Measurements from ENCODE around the gene UNC13D. TPM values are rescaled to one million over a fixed set of nuclear protein-coding genes. Genes with fewer than 3 reads are reported as not detected.

UNC13D gene
- total RNA-seq, 1 experiment from 2014 or later: 20.2 TPM

DNA sequence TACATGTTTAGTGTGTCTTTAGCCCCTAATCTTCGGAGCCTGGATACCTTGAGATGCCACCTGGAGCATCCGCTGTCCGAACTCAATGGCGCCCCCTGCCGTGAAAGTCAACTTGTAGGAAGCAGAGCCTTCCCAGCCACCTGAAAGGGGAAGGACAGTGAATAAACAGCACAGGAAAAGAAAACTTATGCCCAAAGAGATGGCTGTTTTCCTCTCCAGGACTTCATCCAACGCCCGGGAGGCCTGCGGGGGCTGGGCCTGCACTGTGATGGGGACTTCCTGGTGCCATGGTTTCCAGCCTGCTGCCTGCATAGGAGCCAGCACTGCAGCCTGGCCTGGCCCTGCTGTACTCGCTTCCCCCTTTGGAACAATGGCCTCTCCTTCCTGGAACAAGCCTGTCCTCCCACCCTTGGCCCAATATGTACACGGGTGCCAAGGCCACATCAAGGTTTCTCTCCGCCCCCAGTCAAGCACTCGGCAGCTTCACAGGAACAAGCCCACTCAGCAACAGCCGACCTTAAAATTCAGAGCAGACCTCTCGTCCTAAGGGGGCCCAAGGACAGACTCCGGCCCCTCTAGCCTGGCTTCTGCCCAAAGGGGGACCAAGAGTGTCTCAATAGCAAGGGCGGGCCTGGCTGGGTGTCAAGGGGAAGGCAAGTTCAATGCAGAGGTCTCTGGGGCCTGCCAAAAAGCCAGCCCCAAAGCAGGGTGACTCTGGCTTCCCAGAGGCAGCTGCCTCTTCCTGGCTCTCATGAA, 4.5 kb upstream of the UNC13D start:
- CTCF ChIA-PET: interaction anchor here (0.9 to 2.9 kb wide), 7 partner anchors 8 to 84 kb away, joined by 3 to 10 read pairs (median 3); partner anchors contain the start of gene GALK1
- POLR2A ChIA-PET: no interaction called here
- TF ChIP-seq, protein P1, sequence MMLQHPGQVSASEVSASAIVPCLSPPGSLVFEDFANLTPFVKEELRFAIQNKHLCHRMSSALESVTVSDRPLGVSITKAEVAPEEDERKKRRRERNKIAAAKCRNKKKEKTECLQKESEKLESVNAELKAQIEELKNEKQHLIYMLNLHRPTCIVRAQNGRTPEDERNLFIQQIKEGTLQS (IDR thresholded peaks at IDR 0.05): no peak
- TF ChIP-seq EZH2phosphoT487 (IDR thresholded peaks at IDR 0.05; ENCODE audit: borderline replicate concordance) (no peak), RAD21 (IDR thresholded peaks at IDR 0.05; ENCODE audit: low read depth) (no peak; the same call in 1 of the 2 replicates), JUND (IDR thresholded peaks at IDR 0.05) (no peak), EZH2 (IDR thresholded peaks at IDR 0.05) (no peak), SRF (IDR thresholded peaks at IDR 0.05; ENCODE audit: low read depth) (no peak)
- TF ChIP-seq, protein P2, sequence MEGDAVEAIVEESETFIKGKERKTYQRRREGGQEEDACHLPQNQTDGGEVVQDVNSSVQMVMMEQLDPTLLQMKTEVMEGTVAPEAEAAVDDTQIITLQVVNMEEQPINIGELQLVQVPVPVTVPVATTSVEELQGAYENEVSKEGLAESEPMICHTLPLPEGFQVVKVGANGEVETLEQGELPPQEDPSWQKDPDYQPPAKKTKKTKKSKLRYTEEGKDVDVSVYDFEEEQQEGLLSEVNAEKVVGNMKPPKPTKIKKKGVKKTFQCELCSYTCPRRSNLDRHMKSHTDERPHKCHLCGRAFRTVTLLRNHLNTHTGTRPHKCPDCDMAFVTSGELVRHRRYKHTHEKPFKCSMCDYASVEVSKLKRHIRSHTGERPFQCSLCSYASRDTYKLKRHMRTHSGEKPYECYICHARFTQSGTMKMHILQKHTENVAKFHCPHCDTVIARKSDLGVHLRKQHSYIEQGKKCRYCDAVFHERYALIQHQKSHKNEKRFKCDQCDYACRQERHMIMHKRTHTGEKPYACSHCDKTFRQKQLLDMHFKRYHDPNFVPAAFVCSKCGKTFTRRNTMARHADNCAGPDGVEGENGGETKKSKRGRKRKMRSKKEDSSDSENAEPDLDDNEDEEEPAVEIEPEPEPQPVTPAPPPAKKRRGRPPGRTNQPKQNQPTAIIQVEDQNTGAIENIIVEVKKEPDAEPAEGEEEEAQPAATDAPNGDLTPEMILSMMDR (IDR thresholded peaks at IDR 0.05 in 2 of 3, conservative IDR thresholded peaks at IDR 0.05 in 1 of 3; ENCODE audit: borderline replicate concordance in 1 of 3, insufficient read depth in 1 of 3, low read depth in 2 of 3, low read length in 2 of 3): peak; percentile 81 to 99 (median 98)
- H3K27ac ChIP-seq (ENCODE audit: low read depth, low read length): peak overlapping the region; percentile 3; the same call in 1 of the 2 replicates
- peaks cover 9% of the 10 kb centered on the region; the same call in 1 of the 2 replicates for H3K79me2 ChIP-seq (ENCODE audit: insufficient read depth, low read length)
- H4K20me1 ChIP-seq (ENCODE audit: insufficient read depth): no peaks in the 10 kb centered on the region
- H3K27me3 ChIP-seq (ENCODE audit: insufficient read depth, low read length): no peaks in the 10 kb centered on the region
- H3K4me3 ChIP-seq (replicated peaks in 1 of 2; ENCODE audit: low read depth in 1 of 2, low read length in 2 of 2): no peak overlapping the region
- intact Hi-C loops (cut with micrococcal nuclease): no loop called here
- DNase-seq (ENCODE audit: low read depth, low spot score): peak; percentile 64
- H3K9ac ChIP-seq (ENCODE audit: low read length): 0 out of 2 replicates have a peak overlapping the region, but pooled peaks have one; percentile 4
- H3K4me2 ChIP-seq (ENCODE audit: low read length): 0 out of 2 replicates have a peak overlapping the region, but pooled peaks have one; percentile 1
- H3K36me3 ChIP-seq (ENCODE audit: control insufficient read depth in 1 of 2, insufficient read depth in 2 of 2, low read length in 2 of 2): peaks cover 25 to 27% of the 10 kb centered on the region in 2 experiments; a peak in 3 of 4 replicates
- peak; percentile 12; the same call in 1 of the 2 replicates for ATAC-seq
- RAD21 ChIA-PET (ENCODE audit: low non-redundant PET in 1 of 2, low total read pairs in 2 of 2, uncharacterized antibody in 2 of 2, unreplicated experiment in 2 of 2): no interaction called here
- BruUV-seq (replicated peaks): no TSS peak
- H3K9me2 ChIP-seq (ENCODE audit: insufficient read depth): no peaks in the 10 kb centered on the region
- no peaks in the 10 kb centered on the region for H3K9me3 ChIP-seq (ENCODE audit: control insufficient read depth in 1 of 2, insufficient read depth in 1 of 2, low read depth in 1 of 2, low read length in 2 of 2)
- no peak overlapping the region for H2AFZ ChIP-seq (ENCODE audit: low read depth, low read length, poor library complexity, severe bottlenecking)
- H3K4me1 ChIP-seq (ENCODE audit: control insufficient read depth in 1 of 2, insufficient read depth in 2 of 2, low read length in 2 of 2): peaks cover 33 to 54% of the 10 kb centered on the region in 2 experiments
